ENCODE measurements around the gene RFWD3. TPM values are rescaled to one million over a fixed set of nuclear protein-coding genes. Genes with fewer than 3 reads are reported as not detected.

RFWD3 gene
- total and polyA plus RNA-seq, 2 of the 8 experiments (the other 6 are each of a cell fraction or from before 2014, with no cell fraction given), result 67.1 to 114 TPM

DNA sequence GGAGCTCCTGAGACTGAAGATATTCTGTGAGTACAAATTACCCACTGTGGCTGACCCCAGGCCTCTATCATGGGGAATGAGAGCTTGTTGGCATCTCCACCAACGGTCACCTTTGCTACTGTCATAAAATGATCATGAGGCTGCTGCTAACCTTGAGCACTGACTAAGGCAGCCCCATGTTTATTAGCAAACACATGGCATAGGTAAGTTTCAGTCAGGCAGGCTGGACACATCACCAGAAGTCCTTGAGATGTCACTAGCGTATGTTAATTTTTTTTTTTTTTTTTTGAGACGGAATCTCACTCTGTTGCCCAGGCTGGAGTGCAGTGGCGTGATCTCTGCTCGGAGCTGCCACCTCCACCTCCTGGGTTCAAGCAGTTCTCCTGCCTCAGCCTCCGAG, 58.3 kb downstream of the RFWD3 start:
- H4K5ac ChIP-seq (ENCODE audit: insufficient read length, low read depth, low read length), result peak overlapping the region; percentile 11
- CTCF ChIA-PET (ENCODE audit: partially characterized antibody), result interaction anchor here (1.2 to 1.8 kb wide), 4 partner anchors 14 to 254 kb away, joined by 3 to 8 read pairs (median 6); no protein-coding TSS in a partner anchor
- H2BK12ac ChIP-seq (ENCODE audit: low read depth, low read length), result peak overlapping the region; percentile 33; the same call in 1 of the 2 replicates
- no peaks in the 10 kb centered on the region for H3K27me3 ChIP-seq (replicated peaks in 1 of 4; ENCODE audit: control insufficient read depth in 3 of 4, extremely low read depth in 1 of 4, insufficient read depth in 3 of 4, low read length in 3 of 4)
- peaks cover 18 to 31% of the 10 kb centered on the region in 2 experiments for H3K79me2 ChIP-seq (ENCODE audit: control insufficient read depth in 1 of 2, insufficient read depth in 2 of 2, low read length in 2 of 2)
- H3K9me3 ChIP-seq (ENCODE audit: insufficient read depth in 2 of 2, low read depth in 1 of 2, low read length in 1 of 2), result no peaks in the 10 kb centered on the region
- no peak overlapping the region for H4K8ac ChIP-seq (ENCODE audit: extremely low read depth, insufficient read depth, low read length)
- H3K9ac ChIP-seq (replicated peaks in 1 of 4; ENCODE audit: extremely low read depth in 1 of 4, low read depth in 3 of 4, low read length in 3 of 4), result no peak overlapping the region
- H2BK15ac ChIP-seq (ENCODE audit: low read length), result no peak overlapping the region; the same call in 1 of the 2 replicates
- H4K20me1 ChIP-seq (replicated peaks in 1 of 2; ENCODE audit: control insufficient read depth in 1 of 2, insufficient read depth in 2 of 2, low read length in 2 of 2), result peaks cover 0 to 5% of the 10 kb centered on the region in 2 experiments
- no peak overlapping the region for H3K23ac ChIP-seq (ENCODE audit: insufficient read length)
- no peak overlapping the region for H2BK120ac ChIP-seq (replicated peaks; ENCODE audit: low read depth, low read length)
- H3K18ac ChIP-seq (ENCODE audit: extremely low read depth, low read length), result no peak overlapping the region
- peak overlapping the region; percentile 6 for H3K4ac ChIP-seq (replicated peaks; ENCODE audit: insufficient read length, low read depth, low read length)
- POLR2A ChIA-PET (ENCODE audit: partially characterized antibody), result interaction anchor here (0.6 to 4.6 kb wide), 8 partner anchors 8 to 258 kb away, joined by 3 to 27 read pairs (median 4); partner anchors contain the start of gene RFWD3
- peak overlapping the region; percentile 84 to 87; a peak in 3 of 4 replicates for H3K4me2 ChIP-seq (ENCODE audit: insufficient read depth in 1 of 2, low read depth in 2 of 2, low read length in 2 of 2)
- peak overlapping the region; percentile 54; the same call in 1 of the 2 replicates for H2AFZ ChIP-seq (ENCODE audit: low read length)
- H2AK5ac ChIP-seq (ENCODE audit: low read depth, low read length), result no peak overlapping the region
- H3K36me3 ChIP-seq (ENCODE audit: control insufficient read depth in 2 of 4, insufficient read depth in 4 of 4, low read length in 3 of 4), result no peaks in the 10 kb centered on the region
- DNase-seq (ENCODE audit: low read depth in 1 of 2, low spot score in 2 of 2) (no peak), FAIRE-seq (no peak)
- no peak overlapping the region for H4K91ac ChIP-seq (replicated peaks; ENCODE audit: insufficient read length, low read length)
- no peak overlapping the region for H3K14ac ChIP-seq (ENCODE audit: insufficient read length)
- H3K56ac ChIP-seq (replicated peaks; ENCODE audit: insufficient read length, low read depth, low read length), result no peak overlapping the region
- no peak overlapping the region for H3K27ac ChIP-seq (ENCODE audit: low read depth, low read length)
- H2BK20ac ChIP-seq (ENCODE audit: low read length), result no peak overlapping the region
- peak overlapping the region; percentile 8; the same call in 1 of the 2 replicates for H2BK5ac ChIP-seq (ENCODE audit: low read depth, low read length)
- no peaks in the 10 kb centered on the region; the same call in 1 of the 2 replicates for H3K79me1 ChIP-seq (ENCODE audit: low read depth, low read length)
- 0 out of 8 replicates have a peak overlapping the region, but pooled peaks of 1 of the 4 experiments have one; percentile 91 for H3K4me3 ChIP-seq (ENCODE audit: extremely low read depth in 1 of 4, insufficient read depth in 2 of 4, low read depth in 3 of 4, low read length in 4 of 4)
- H3K23me2 ChIP-seq (ENCODE audit: low read depth, low read length), result peaks cover 4% of the 10 kb centered on the region
- WGBS, 2 experiments (ENCODE audit: extremely low coverage in 1 of 2, insufficient coverage in 1 of 2, insufficient read length in 1 of 2, insufficient replicate concordance in 2 of 2, low coverage in 1 of 2, low lambda C conversion rate in 2 of 2, missing lambda C conversion rate in 1 of 2), result 91% methylated on average over 6 of the region's 6 CpGs; no CpG with 5 or more reads in 1 of the 2 experiments
- peaks cover 2 to 7% (median 6%) of the 10 kb centered on the region in 4 experiments; a peak in 5 of 7 replicates for H3K4me1 ChIP-seq (replicated peaks in 1 of 4; ENCODE audit: control insufficient read depth in 3 of 4, insufficient read depth in 4 of 4, low read length in 3 of 4)
- TF ChIP-seq CBX5 (IDR thresholded peaks at IDR 0.05; ENCODE audit: low read depth, low read length) (no peak), EGR1 (IDR thresholded peaks at IDR 0.05; ENCODE audit: borderline replicate concordance, low read depth, low read length) (no peak), NRF1 (IDR thresholded peaks at IDR 0.05; ENCODE audit: low read depth, low read length) (no peak), CEBPB (IDR thresholded peaks at IDR 0.05; ENCODE audit: low read depth, low read length) (no peak), HDAC6 (IDR thresholded peaks at IDR 0.05; ENCODE audit: low read depth, low read length) (no peak), BCL11A (IDR thresholded peaks at IDR 0.05; ENCODE audit: low read depth in 2 of 2, low read length in 2 of 2) (no peak), BACH1 (IDR thresholded peaks at IDR 0.05; ENCODE audit: low read length) (no peak), CHD1 (IDR thresholded peaks at IDR 0.05; ENCODE audit: low read depth, low read length) (no peak), SRF (IDR thresholded peaks at IDR 0.05; ENCODE audit: low read depth, low read length) (no peak), SUZ12 (IDR thresholded peaks at IDR 0.05; ENCODE audit: low read length) (no peak), RAD21 (IDR thresholded peaks at IDR 0.05 in 1 of 2, conservative IDR thresholded peaks at IDR 0.05 in 1 of 2; ENCODE audit: low read depth in 2 of 2, low read length in 2 of 2) (no peak), RNF2 (IDR thresholded peaks at IDR 0.05; ENCODE audit: borderline replicate concordance, low read depth, low read length, missing control alignments, poor library complexity, severe bottlenecking) (no peak)

Data from H1 (cell line).